DLD1 (cell line): ENCODE data around the gene TMEM88.
"Not testable (repeated sequence)": the region's sequence is repeated elsewhere in the genome, so short reads cannot be mapped to it uniquely, and the experiment has no call there.

ENCODE experiments used
- in situ Hi-C: cut with HindIII; loops from 2 replicates; pipeline ENCODE4 v1.10.0; 2017; ENCODE audit warnings: low sequenced_read_pairs

Gene TMEM88

DNA sequence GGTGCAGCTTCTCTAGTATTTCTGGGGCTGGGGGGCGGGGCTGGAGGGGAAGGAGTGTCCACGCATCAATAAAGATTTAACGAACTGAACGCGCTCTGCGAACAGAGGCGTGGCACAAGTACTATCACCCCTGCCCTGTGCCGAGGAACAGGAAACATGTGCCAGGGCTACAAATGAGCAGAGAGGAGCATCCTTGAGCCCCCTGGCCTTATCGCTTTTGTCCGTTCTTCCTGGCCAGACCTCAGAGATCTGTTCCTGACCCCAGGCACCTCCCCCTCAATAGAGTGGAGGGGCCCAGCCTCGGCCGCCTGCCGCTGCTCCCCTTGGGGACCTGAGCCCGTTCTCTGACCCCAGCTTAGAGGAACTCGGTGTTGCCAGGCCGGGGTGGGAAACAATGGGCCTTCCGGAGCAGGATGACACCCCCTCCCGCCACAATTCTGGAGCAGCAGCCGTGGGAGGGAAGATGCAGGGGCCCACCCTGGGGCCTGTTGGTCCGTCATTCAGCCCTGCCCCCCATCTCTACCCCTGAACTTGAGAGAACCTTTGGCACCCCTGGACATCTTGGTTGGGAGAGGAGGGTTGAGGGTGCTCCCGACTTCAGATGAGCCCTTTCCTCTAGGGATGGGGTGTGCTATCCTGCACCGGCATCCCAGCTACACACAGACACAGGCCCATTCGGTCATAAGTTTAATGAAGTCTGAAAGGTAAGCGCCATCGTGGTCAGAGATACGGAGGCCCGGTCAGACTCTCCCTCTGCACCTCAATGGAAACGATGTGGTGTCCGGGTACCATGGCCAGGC, 1.3 kb downstream of the TMEM88 start:
- in situ Hi-C loops, result no loop called here

DNA sequence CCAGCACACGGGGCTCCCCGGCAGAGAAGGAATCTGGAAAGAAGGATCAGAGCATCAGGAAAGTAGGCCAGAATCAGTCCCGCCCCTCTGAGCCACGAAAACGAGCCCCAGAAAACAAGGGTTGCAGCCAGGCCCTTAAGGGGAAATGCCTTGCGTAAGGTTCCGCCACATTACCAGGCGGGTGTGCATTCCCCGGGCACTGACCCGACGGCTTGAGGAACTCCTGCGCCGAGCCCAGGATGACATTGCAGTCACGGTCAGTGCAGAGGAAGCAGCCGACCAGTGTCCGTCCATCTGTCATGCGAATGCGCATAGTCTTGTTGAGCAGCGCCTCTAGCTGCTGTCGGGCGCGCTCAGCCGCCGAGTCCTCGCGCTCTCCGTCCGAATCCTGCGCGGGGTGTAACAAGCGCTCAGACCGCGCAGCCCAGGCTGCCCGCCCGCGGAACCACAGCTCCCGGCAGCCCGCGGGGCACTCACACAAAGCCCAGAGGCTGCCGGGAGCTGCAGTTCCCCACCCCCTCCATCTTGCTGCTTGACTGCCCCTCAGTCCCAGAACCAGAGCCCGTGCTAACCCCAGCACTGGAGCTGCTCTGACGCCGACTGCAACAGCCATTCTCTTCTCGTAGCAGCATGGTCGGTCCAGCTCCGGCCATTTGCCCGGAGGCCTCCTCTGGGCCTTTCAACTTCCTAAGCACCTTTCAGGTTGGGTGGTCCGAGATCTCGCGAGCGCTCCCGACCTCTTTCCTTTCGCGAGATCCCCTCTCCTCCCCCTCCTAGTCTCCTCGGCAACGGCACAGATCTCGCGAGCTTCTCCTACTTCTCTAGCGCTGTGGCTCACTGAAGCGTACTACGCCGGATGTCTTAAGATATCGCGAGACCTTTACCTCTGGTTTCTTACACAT, 2.2 kb downstream of the TMEM88 start, which contains the start of gene NAA38:
Gene NAA38, minus strand, starts transcription at position 749 of the 902 bp plus-strand sequence. Its CDS starts 96 bp downstream, at position 653.
- in situ Hi-C loops, result no loop called here

DNA sequence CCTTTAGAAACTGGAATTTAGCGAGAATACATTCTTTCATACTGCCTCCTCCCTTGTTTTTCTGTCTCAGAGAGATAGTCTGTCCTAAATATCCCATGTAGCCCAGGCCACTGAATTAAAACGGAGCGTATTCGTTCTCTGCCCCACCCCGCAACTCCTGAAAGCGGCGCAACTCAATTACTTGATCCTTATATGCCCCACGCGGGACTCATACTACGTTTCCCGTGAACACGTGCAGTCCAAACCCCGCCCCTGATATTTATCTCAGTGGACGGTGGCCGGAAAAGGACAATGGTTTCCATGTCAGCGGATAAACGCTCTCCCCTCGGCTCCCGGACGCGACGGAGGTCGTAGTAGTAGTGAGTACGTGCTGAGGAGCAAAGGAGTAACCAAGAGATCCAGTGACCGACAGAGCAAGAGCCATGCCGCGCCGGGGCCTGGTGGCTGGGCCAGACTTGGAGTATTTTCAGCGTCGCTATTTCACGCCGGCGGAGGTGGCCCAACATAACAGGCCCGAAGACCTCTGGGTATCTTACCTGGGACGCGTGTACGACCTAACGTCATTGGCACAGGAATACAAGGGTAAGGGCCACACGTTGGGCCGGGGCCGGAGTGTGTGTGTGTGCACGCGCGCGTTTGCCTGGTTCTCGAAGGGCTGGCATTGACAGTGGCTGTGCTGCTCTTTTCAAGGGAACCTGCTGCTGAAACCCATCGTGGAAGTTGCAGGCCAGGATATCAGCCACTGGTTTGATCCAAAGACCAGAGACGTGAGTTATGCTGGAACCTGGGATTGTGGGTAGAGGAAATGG, 3.1 kb downstream of the TMEM88 start, which contains the start of gene CYB5D1:
Gene CYB5D1, plus strand, starts transcription at position 291 of the 809 bp plus-strand sequence. Its CDS starts 132 bp downstream, at position 423.
- in situ Hi-C loops, result no loop called here

DNA sequence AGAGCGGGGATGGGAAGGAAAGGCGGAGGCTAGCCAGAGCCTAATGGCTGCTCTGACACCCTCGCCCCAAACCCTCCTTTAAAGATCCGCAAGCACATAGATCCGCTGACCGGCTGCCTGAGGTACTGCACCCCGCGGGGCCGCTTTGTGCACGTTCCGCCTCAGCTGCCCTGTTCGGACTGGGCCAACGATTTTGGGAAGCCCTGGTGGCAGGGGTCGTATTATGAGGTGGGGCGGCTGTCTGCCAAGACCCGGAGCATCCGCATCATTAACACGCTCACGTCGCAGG, 3.6 kb downstream of the TMEM88 start:
- in situ Hi-C loops, result no loop called here

DNA sequence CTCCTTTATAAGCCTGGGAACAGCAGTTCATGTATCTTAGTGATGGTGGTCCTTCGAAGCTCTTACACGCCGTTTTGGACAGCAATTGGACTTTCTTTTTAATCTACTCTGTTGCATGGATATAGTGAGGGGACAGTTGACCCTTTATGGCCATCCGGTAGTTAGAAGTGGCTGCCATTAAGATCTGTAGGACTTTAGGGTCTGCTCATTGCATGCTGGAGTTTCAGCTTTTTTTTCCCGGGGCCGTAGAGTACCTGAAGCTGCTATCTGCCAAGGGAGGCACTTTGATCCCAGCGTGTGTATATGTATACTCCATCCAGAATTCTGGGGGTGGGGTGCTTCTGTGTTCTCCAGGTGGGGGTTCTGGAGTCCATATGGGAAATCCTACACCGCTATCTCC, 4.2 kb downstream of the TMEM88 start:
- in situ Hi-C loops, result no loop called here

DNA sequence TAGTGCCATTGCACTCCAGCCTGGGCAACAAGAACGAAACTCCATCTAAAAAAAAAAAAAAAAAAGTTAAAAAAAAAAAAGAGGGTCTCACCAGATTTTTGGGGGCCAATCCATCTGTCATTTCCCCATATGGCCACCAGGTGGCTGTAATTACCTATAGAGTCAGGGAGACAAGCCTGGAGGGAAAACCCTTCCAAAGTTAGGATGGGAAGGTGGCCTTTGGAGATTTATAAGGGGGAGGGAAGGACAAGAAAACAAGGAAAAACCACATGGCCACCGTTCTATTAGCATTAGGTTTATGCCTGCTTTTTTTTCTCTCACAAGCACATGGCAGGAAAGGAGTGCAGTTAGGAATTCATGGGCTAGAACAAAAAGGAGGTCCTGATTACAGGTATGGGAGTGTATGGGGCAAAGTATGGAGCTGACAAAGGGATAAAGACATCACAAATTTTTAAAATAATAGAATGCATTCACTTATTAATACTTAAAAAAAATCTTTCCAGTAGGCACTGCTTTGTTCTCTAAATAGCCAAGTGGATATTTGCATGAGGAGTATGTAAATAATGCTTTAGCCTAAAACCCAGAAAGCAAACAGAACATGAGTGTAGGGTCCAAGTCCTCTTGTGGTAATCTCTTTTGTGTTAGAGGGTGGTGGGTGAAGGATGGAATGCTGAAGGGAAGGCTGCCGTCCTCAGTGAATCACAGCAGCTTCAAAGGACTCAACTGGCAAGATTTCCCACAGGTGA, 8.0 kb downstream of the TMEM88 start:
- in situ Hi-C loops, result no loop called here

DNA sequence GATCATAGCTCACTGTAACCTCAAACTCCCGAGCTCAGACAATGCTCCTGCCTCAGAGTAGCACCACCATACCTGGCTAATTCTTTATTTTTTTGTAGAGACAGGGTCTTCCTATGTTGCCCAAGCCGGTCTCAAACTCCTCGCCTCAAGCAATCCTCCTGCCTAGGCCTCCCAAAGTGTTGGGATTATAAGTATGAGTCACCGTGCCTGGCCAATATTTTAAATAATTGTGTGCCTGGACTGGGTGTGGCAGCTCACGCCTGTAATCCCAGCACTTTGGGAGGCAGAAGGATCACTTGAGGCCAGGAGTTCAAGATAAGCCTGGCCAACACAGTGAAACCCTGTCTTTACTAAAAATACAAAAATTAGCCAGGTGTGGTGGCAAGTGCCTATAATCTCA, 9.5 kb downstream of the TMEM88 start:
- in situ Hi-C loops, result not testable (repeated sequence)

DNA sequence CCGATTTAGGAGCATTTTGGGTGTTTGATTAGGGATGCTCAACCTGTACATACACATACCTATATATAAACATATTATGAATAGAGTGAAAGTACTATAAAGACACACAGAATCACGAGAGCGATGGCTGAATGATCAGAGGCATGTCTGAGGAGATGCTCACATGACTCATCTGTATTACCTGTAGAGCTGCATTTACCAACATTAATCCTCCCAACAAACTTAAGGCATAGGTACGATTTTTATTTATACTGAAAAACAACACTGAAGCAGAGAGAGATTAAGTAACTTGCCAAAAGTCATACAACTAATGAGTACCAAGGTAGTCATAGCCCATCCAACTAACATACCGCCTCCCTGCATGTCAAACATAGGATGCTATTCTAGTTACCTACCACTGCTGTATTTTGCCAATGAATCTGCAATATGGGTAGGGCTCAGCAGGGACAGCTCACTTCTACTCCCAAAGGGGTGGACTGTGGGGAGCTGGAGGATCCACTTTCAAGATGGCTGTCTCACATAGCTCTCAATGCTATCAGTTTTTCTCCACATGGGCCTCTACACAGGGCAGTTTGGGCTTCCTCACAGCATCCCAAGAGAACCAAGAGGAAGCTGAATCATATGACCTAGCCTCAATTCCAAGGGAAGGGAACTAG, 10.3 kb downstream of the TMEM88 start:
- in situ Hi-C loops, result no loop called here

DNA sequence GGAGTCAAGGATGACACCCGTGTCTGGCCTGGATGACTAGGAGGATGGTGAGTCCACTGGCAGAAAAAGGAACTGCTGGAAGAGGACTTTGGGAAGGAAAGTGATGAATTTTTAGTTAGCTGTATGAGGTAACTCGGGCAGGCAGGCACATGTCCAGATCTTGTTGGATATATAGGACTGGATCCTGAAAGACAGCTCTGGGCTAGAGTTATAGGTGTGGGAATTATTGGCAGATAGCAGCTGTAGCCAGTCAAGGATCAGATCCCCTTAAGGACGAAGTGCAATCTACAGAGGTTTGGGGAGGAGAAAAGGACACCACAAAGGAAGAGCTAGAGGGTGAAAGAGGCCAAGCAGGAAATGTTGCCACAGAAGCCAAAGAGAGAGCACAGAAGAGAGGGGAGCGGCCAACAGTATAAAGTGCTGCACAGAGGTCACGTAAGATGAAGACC, 13.0 kb downstream of the TMEM88 start:
- in situ Hi-C loops, result no loop called here

DNA sequence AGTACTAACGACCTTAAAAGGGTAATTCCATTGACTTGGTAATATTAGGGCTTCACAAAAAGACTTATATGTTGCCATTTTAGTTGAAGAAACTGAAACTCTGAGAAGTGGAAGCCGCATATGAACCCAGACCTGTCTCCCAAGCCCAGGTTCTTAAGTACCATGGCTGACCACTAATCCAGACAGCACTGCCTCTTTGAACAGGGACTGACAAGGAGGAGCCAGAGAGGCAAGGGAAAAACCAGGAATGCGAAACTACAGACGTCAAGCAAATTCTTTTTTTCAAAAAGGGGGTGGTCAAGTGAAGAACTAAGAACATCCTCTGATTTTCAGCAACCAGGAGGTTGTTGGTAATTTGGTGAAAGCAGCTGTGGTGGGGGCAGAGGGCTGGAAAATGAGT, 18.2 kb downstream of the TMEM88 start:
- in situ Hi-C loops, result no loop called here

DNA sequence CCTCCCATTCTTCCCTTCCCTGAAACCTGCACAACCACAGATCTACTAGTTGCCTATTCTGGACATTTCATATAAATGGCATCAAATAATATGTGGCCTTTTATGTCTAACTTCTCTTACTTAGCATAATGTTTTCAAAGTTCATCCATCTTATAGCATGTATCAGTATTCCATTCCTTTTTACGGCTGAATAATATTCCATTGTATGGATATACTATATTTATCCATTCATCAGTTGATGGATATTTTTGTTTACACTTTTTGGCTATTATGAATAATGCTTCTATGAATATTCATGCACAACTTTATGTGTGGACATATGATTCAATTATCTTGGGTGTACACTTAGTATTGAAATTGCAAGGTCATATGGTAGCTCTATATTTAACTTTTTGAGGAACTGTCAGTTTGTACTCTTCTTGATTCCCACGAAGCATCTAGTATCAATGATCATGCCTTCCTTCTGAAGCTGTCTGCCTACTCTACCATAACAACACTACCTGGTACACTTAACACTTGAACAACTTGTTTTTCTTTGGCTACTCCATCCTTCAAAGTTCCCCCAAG, 21.0 kb downstream of the TMEM88 start:
- in situ Hi-C loops, result no loop called here

DNA sequence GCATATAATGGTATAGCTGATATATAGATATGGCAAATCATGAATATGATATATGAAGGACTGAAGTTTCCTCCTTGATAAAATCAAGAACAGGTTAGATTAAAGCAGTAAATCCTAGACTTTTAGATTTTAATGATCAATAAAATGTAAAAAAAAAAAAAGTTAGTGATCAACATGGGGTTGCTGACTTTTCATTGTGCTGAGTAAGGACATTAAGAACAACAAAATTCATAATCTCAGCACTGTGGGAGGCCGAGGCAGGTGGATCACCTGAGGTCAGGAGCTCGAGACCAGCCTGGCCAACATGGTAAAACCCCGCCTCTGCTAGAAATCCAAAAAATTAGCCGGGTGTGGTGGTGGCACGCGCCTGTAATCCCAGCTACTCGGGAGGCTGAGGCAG, 23.4 kb downstream of the TMEM88 start:
- in situ Hi-C loops, result no loop called here

DNA sequence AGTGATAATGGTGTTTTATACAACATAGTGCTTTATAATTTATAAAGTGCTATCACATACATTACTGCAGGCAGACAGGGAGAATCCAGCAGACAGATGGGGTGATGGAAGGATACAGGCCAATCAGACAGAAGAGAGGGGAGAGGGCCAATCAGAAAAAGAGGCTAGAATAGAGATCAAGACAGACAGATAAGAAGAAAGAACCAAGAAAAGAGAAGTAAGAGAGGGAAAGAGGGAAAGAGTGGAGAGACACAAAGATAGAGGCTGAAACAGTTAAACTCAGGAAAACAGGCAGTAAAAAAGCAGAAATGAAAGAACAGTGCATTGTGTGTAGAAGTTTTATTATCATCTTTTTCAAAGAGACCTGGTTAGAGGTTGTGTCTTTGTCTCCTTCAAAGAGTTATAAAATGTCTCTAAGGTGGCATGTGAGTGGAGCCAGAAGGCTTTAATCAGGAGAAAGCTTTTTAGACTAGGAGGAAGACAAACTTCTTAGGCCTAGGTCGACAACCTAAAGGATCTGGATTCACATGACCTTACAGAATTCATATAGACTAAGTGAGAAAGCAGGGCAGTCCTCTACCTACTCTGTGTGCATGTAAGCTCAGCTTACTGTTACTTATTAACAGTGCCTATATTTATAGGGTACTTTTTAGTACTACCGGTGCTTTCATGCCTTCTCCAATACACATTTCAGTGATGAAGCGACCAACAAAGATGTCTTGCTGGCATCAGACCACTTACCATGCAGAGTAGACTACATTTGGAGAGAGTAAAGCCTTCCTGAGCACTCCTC, 25.4 kb downstream of the TMEM88 start:
- in situ Hi-C loops, result no loop called here

DNA sequence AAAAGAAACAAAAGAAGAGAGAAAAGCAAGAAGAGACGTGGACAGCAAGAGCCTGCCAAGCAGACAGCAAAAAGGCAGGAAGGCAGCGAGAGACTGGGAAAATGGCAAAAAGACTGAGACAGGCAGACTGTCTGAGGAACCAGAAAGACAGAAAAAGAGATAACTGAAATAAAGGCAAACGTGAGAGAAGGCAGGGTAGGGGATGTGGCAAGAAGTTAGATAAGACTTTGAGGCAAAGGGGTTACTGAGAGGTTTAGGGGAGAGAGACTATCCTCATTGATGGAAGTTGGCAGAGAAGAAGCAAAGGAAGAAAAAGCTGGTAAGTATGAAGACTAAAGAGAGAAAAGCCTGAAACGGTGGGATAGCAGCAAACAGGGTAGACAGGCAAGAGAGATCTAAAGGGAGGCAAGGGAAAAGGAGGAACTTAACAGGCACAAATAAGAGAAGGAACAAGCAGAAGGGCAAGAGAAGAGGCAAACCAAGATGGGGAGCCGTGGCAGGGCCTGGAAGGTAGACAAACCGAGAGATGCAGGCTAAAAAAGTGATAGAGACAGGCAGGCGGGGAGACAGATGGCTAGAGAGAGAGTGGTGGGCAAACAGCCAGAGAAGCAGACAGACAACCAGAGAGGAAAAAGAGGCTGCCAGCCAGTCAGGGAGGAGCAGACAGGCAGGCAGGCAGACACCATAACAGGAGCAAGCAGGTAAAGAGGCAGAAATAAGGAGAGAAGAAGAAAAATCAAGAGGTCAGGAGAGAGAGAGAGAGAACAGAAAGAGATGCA, 26.6 kb downstream of the TMEM88 start:
- in situ Hi-C loops, result no loop called here

DNA sequence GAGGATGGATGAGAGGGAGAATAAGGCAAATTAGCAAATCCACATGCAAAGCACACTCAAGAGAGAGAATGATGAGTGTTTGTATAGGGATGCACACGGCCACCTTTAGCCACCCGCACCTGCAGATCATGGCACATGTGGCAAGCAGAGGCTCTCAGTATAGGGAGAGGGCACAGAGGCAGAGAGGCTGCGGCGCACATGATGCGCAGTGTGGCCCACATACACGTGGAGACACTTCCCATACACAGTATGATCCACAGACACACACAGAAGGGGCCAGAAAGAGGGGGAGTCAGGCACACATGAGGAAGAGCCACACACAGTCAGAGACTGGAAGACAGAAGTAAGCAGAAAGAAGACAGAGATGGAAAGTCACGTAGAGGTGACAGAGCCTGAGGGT, 27.2 kb downstream of the TMEM88 start:
- in situ Hi-C loops, result no loop called here

DNA sequence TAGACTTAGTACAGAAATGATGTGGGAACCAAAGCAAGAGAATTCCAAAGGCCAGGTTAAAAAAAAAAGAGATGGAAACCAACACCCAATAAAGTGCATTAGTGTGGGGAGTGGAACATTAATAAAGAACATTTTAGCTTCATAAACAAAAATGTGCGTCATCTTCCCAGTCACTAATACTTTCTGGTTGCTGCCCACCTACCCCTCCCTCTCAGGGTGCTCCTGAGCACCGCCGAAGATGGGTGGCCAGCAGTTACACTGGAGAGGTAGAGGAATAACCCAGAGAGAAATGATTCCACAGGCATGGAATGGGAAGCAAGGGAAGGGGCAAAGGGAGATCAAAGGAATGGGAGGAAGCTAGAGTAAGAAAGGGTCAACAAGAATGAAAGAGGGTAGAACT, 27.8 kb downstream of the TMEM88 start:
- in situ Hi-C loops, result no loop called here

DNA sequence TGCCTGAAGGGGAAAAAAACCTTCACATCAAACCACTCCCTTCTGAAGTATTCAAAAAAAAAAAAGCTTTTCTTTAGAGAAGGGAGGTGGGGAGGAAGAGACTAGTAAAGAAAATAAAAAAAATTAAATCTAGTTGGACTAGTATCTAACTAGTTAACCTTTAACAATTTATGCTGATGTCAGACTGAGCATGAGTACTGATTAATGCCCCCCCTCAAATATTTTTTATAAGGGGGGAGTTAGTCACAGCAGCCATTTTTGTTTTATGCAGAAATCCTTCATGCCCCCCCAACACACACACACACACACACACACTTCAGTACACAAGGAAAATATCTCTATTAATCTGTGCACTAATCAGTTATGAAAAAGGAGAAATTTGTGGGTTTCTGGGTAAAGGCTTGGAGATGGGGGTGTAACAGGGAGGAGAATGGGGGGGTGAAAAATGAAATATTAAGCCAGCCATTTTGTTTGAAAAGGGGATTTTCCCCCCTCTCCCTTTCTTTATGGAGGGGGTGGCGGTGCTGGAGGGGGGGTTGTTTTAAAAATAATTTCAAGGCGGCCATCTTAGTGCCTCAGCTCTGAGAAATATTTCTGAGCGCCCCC, 29.0 kb downstream of the TMEM88 start:
- in situ Hi-C loops, result no loop called here
